Measurements from ENCODE around the gene KLHL5.
A peak's percentile ranks its signal among the peaks of the same experiment; 100 is the strongest.

Gene KLHL5

GRCh38 chr4:39050590-39050989, 11.4 kb upstream of the KLHL5 start:
- H3K4me3 ChIP-seq (ENCODE audit: low read depth, low read length) = no peak overlapping the region
- no peak for DNase-seq (ENCODE audit: low read depth)
- TF ChIP-seq CTCF (conservative IDR thresholded peaks at IDR 0.05; ENCODE audit: low read depth, low read length) = no peak

GRCh38 chr4:39051492-39051891, 10.5 kb upstream of the KLHL5 start:
- H3K4me3 ChIP-seq (ENCODE audit: low read depth, low read length) = no peak overlapping the region
- peak; percentile 23 for TF ChIP-seq CTCF (conservative IDR thresholded peaks at IDR 0.05; ENCODE audit: low read depth, low read length)
- peak; percentile 55 for DNase-seq (ENCODE audit: low read depth)

- no peak for DNase-seq (ENCODE audit: low read depth)
- no peak for TF ChIP-seq CTCF (conservative IDR thresholded peaks at IDR 0.05; ENCODE audit: low read depth, low read length)
Measured at GRCh38 chr4:39053983-39054382, 8.0 kb upstream of the KLHL5 start.

GRCh38 chr4:39054497-39054896, 7.5 kb upstream of the KLHL5 start:
- no peak for DNase-seq (ENCODE audit: low read depth)
- no peak for TF ChIP-seq CTCF (conservative IDR thresholded peaks at IDR 0.05; ENCODE audit: low read depth, low read length)
- H3K4me3 ChIP-seq (ENCODE audit: low read depth, low read length) = no peak overlapping the region

More at GRCh38 chr4:39053983-39054382, 8.0 kb upstream of the KLHL5 start:
- no peak overlapping the region for H3K4me3 ChIP-seq (ENCODE audit: low read depth, low read length)

GRCh38 chr4:39056023-39056422, 6.0 kb upstream of the KLHL5 start:
- no peak for DNase-seq (ENCODE audit: low read depth)
- TF ChIP-seq CTCF (conservative IDR thresholded peaks at IDR 0.05; ENCODE audit: low read depth, low read length) = no peak
- H3K4me3 ChIP-seq (ENCODE audit: low read depth, low read length) = no peak overlapping the region

- TF ChIP-seq CTCF (conservative IDR thresholded peaks at IDR 0.05; ENCODE audit: low read depth, low read length) = peak; percentile 3
- DNase-seq (ENCODE audit: low read depth) = no peak
- no peak overlapping the region for H3K4me3 ChIP-seq (ENCODE audit: low read depth, low read length)
Measured at GRCh38 chr4:39061457-39061856, 575 bp upstream of the KLHL5 start.

GRCh38 chr4:39062770-39063097, 702 bp downstream of the KLHL5 start:
- no peak for DNase-seq (ENCODE audit: low read depth)
- H3K4me3 ChIP-seq (ENCODE audit: low read depth, low read length) = no peak overlapping the region
- no peak for TF ChIP-seq CTCF (conservative IDR thresholded peaks at IDR 0.05; ENCODE audit: low read depth, low read length)

All from choroid plexus epithelial cell (primary cell).